ENCODE data around the gene EEF1AKMT4. TPM values are rescaled to one million over a fixed set of nuclear protein-coding genes. Genes with fewer than 3 reads are reported as not detected.
A peak's percentile ranks its signal among the peaks of the same experiment; 100 is the strongest.

The EEF1AKMT4 gene
- total RNA-seq, 1 experiment from 2014 or later = 11.7 TPM

DNA sequence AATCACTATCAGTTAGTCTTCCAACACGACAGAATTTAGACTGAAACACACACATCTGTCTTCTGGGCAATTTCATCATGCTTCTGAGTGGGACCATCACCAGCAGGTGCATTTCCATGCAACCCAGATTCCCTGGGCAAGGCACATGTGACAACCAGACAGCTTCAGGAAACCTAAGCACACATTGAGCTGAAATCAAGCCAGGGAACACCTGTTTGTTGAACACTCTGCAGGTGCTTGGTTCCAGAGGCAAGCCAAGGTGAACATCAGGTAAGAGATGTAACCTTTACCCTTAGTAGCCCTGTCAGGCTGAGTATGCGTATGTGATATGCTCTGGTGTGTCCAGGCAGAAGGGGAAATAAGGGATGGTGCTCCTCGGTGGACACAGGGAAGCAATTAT is 46.3 kb downstream of the EEF1AKMT4 start:
- ChIA-PET POLR2A (ENCODE audit: unreplicated experiment) (interaction anchor here (0.8 kb wide), 1 partner anchor 118 kb away, joined by 6 read pairs; no protein-coding TSS in a partner anchor), CTCF (no interaction called here)
- Histone ChIP-seq H3K27ac (no peak overlapping the region), H2AFZ (no peak overlapping the region), H3K27me3 (ENCODE audit: insufficient read depth, low read depth) (no peaks in the 10 kb centered on the region; the same call in 1 of the 2 replicates), H3K9me2 (ENCODE audit: insufficient read depth) (no peaks in the 10 kb centered on the region), H3K4me3 (no peak overlapping the region), H3K4me1 (replicated peaks; ENCODE audit: insufficient read depth) (peaks cover 6% of the 10 kb centered on the region), H3K79me2 (ENCODE audit: low read depth) (peaks cover 17% of the 10 kb centered on the region), H3F3A (ENCODE audit: insufficient read depth, low read depth) (peaks cover 24% of the 10 kb centered on the region; the same call in 1 of the 2 replicates), H3K9me3 (ENCODE audit: insufficient read depth, low read depth) (no peaks in the 10 kb centered on the region), H4K20me1 (ENCODE audit: insufficient read depth) (peaks cover 8% of the 10 kb centered on the region), H3K4me2 (no peak overlapping the region), H3K36me3 (ENCODE audit: low read depth) (peaks cover 5% of the 10 kb centered on the region)
- BruUV-seq (replicated peaks) = no TSS peak
- TF ChIP-seq, protein P1, sequence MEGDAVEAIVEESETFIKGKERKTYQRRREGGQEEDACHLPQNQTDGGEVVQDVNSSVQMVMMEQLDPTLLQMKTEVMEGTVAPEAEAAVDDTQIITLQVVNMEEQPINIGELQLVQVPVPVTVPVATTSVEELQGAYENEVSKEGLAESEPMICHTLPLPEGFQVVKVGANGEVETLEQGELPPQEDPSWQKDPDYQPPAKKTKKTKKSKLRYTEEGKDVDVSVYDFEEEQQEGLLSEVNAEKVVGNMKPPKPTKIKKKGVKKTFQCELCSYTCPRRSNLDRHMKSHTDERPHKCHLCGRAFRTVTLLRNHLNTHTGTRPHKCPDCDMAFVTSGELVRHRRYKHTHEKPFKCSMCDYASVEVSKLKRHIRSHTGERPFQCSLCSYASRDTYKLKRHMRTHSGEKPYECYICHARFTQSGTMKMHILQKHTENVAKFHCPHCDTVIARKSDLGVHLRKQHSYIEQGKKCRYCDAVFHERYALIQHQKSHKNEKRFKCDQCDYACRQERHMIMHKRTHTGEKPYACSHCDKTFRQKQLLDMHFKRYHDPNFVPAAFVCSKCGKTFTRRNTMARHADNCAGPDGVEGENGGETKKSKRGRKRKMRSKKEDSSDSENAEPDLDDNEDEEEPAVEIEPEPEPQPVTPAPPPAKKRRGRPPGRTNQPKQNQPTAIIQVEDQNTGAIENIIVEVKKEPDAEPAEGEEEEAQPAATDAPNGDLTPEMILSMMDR (conservative IDR thresholded peaks at IDR 0.05) = no peak
- no peak for TF ChIP-seq EZH2 (IDR thresholded peaks at IDR 0.05; ENCODE audit: low read depth)
- DNase-seq = no peak
- intact Hi-C loops (cut with micrococcal nuclease; ENCODE audit: unreplicated experiment) = no loop called here

DNA sequence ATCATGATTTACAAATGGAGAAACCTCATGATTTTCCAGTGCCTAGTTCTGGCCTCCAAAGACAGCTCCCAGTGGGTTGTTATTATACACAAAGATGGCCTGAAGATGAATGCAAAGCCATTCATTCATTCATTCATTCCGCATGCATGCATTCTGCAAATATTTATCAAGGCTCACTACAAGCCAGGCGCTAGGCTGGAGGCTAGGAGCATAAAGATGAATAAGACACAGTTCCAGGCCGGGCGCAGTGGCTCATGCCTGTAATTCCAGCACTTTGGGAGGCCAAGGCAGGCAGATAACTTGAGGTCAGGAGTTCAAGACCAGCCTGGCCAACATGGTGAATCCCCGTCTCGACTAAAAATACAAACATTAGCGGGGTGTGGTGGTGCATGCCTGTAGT is 47.1 kb downstream of the EEF1AKMT4 start:
- Histone ChIP-seq H3F3A (ENCODE audit: insufficient read depth, low read depth) (peaks cover 32% of the 10 kb centered on the region; the same call in 1 of the 2 replicates), H3K9me2 (ENCODE audit: insufficient read depth) (no peaks in the 10 kb centered on the region), H3K27me3 (ENCODE audit: insufficient read depth, low read depth) (no peaks in the 10 kb centered on the region; the same call in 1 of the 2 replicates), H3K4me2 (no peak overlapping the region), H2AFZ (no peak overlapping the region), H3K4me3 (no peak overlapping the region), H3K79me2 (ENCODE audit: low read depth) (peaks cover 25% of the 10 kb centered on the region), H3K36me3 (ENCODE audit: low read depth) (peaks cover 14% of the 10 kb centered on the region), H3K4me1 (replicated peaks; ENCODE audit: insufficient read depth) (peaks cover 15% of the 10 kb centered on the region), H4K20me1 (ENCODE audit: insufficient read depth) (peaks cover 15% of the 10 kb centered on the region), H3K27ac (no peak overlapping the region), H3K9me3 (ENCODE audit: insufficient read depth, low read depth) (no peaks in the 10 kb centered on the region)
- intact Hi-C loops (cut with micrococcal nuclease; ENCODE audit: unreplicated experiment) = no loop called here
- CTCF ChIA-PET = no interaction called here
- POLR2A ChIA-PET (ENCODE audit: unreplicated experiment) = interaction anchor here (0.8 kb wide), 1 partner anchor 117 kb away, joined by 6 read pairs; no protein-coding TSS in a partner anchor
- TF ChIP-seq, protein P1 (conservative IDR thresholded peaks at IDR 0.05) = no peak
- TF ChIP-seq EZH2 (IDR thresholded peaks at IDR 0.05; ENCODE audit: low read depth) = no peak
- BruUV-seq (replicated peaks) = no TSS peak
- DNase-seq = peak in 1 of 2 experiments; percentile 69

DNA sequence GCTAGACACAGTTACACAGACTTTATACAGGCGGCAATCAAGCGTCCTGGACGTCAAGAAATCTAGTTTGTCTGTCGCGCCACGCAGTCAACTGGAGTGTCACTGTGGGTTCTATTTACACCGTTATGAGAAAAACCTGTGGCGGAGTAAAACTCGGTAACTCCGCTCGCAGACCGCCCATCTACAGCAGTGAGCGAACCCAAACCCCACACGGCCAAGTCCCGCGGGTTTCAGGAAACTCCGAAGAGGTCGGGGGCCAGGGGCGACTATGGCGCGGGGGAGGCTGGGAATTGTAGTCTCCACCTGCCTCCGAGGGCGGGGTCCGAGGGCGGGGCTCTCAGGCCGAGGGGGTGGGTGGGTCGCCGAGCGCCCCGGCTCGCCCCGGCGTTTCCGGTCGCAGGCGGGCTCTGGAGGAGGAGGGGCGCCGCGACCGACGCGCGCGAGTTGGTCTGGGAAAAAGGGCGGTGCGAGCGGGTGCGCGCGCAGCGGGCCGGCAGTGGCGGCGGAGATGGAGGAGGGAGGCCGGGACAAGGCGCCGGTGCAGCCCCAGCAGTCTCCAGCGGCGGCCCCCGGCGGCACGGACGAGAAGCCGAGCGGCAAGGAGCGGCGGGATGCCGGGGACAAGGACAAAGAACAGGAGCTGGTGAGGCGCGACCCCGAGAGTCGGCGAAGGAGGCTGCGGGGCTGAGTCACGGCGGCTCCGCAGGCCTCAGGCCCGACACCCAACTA is 49.5 kb downstream of the EEF1AKMT4 start, which contains the start of gene PSMD2:
Gene PSMD2, plus strand, starts transcription at position 483 of the 729 bp plus-strand sequence. Its CDS starts 26 bp downstream, at position 509.
- POLR2A ChIA-PET (ENCODE audit: unreplicated experiment) = interaction anchor here (0.6 to 0.7 kb wide), 2 partner anchors 59 to 73 kb away, joined by 3 to 4 read pairs; no protein-coding TSS in a partner anchor

More for the DNA sequence above, 49.5 kb downstream of the EEF1AKMT4 start, which contains the start of gene PSMD2:
- Histone ChIP-seq H3K36me3 (ENCODE audit: low read depth) (peaks cover 37% of the 10 kb centered on the region), H3K4me3 (peak within 1 kb of the TSS; percentile 100), H3K9me3 (ENCODE audit: insufficient read depth, low read depth) (no peaks in the 10 kb centered on the region), H3F3A (ENCODE audit: insufficient read depth, low read depth) (peaks cover 49% of the 10 kb centered on the region; the same call in 1 of the 2 replicates), H3K27me3 (ENCODE audit: insufficient read depth, low read depth) (no peaks in the 10 kb centered on the region), H3K27ac (peak within 1 kb of the TSS; percentile 57), H3K9me2 (ENCODE audit: insufficient read depth) (no peaks in the 10 kb centered on the region), H3K4me2 (peak within 1 kb of the TSS; percentile 96), H3K79me2 (ENCODE audit: low read depth) (peaks cover 48% of the 10 kb centered on the region), H3K4me1 (replicated peaks; ENCODE audit: insufficient read depth) (peaks cover 15% of the 10 kb centered on the region), H4K20me1 (ENCODE audit: insufficient read depth) (peaks cover 37% of the 10 kb centered on the region), H2AFZ (peak within 1 kb of the TSS; percentile 97)
- intact Hi-C loops (cut with micrococcal nuclease; ENCODE audit: unreplicated experiment) = loop anchor here (1.0 to 2.0 kb wide), 7 partner anchors 15 to 246 kb away; partner anchors contain the start of genes AP2M1, CAMK2N2, EEF1AKMT4 and EIF4G1
- TF ChIP-seq, protein P1 (conservative IDR thresholded peaks at IDR 0.05) = no peak
- TF ChIP-seq EZH2 (IDR thresholded peaks at IDR 0.05; ENCODE audit: low read depth) = no peak
- peak; percentile 92 to 99 for DNase-seq
- no TSS peak for BruUV-seq (replicated peaks)
- CTCF ChIA-PET = no interaction called here

Data from PC-9 (cell line).